Stomach smooth muscle (tissue), 2 donors: ENCODE data around the gene ENTPD7.
A peak's percentile ranks its signal among the peaks of the same experiment; 100 is the strongest.
"Not testable (repeated sequence)": the region's sequence is repeated elsewhere in the genome, so short reads cannot be mapped to it uniquely, and the experiment has no call there.

Source experiments
- H3K27ac ChIP-seq: one replicate; pipeline ENCODE4 v1.7.0; 2013; ENCODE audit warnings: mild to moderate bottlenecking, low read length, inconsistent platforms
- H3K27me3 ChIP-seq, 2 donors: one replicate each; pipeline ENCODE4 v1.7.0; 2013; ENCODE audit warnings: low read length in 2 of 2; ENCODE audit not compliant: insufficient read depth in 2 of 2, control insufficient read depth in 1 of 2
- H3K36me3 ChIP-seq, 2 donors: one replicate each; pipeline ENCODE4 v1.7.0; 2013; ENCODE audit warnings: low read length in 2 of 2; ENCODE audit not compliant: control insufficient read depth in 2 of 2, insufficient read depth in 2 of 2
- H3K4me1 ChIP-seq: one replicate; pipeline ENCODE4 v1.7.0; 2013; ENCODE audit warnings: low read length; ENCODE audit not compliant: control insufficient read depth, insufficient read depth
- H3K4me3 ChIP-seq, 2 donors: one replicate each; pipeline ENCODE4 v1.7.0; 2013; ENCODE audit warnings: low read length in 2 of 2
- H3K9ac ChIP-seq, 2 donors: one replicate each; pipeline ENCODE4 v1.7.0; 2013; ENCODE audit warnings: low read length in 2 of 2, mild to moderate bottlenecking in 1 of 2
- H3K9me3 ChIP-seq, 2 donors: one replicate each; pipeline ENCODE4 v1.7.0; 2013; ENCODE audit warnings: low read length in 2 of 2; ENCODE audit not compliant: control insufficient read depth in 2 of 2
- donor health status: healthy.
- donor health status: Pancreatic carcinoma.

ENTPD7 gene

DNA sequence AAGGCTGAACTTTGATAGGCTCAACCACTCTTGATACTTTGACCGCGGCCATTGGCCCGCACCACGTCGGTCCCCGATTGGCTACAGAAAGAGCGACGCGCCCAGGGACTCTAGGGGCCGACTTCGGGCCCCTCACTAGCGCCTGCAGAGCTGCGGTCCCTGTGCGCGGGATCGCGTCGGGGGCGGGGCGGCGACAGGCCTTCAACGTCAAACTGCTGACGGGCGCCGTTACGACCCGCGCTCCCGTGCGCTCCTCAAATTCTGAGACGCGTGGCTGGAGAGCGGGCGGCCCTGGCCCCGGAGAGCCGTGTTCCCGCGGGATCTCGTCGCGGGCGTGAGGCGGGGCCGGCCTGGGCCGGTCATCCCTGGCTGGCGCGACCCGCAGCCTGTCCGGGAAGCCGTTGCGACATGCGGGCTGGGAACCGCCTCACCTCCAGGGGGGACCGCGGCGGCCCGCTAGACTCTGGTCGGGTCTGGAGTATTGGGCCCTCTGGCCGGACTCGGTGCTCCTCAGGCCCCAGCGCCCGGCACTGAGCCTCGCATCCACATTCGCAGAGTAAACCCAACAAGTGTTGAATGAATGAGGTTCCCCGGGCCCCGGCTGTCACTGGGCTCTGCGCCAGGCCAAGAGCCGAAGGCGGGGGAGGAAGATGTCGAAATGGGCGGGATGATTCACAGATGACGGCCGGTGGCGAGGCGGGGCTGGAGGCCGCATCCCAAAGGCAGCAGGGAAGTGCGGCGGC, 38.4 kb upstream of the ENTPD7 start:
- peak overlapping the region; percentile 98 for H3K27ac ChIP-seq
- no peaks in the 10 kb centered on the region for H3K27me3 ChIP-seq
- H3K9ac ChIP-seq, result peak overlapping the region; percentile 85 to 94
- H3K9me3 ChIP-seq, result no peaks in the 10 kb centered on the region
- H3K4me3 ChIP-seq, result peak overlapping the region; percentile 71 to 97
- H3K4me1 ChIP-seq, result peaks cover 7% of the 10 kb centered on the region
- no peaks in the 10 kb centered on the region for H3K36me3 ChIP-seq

DNA sequence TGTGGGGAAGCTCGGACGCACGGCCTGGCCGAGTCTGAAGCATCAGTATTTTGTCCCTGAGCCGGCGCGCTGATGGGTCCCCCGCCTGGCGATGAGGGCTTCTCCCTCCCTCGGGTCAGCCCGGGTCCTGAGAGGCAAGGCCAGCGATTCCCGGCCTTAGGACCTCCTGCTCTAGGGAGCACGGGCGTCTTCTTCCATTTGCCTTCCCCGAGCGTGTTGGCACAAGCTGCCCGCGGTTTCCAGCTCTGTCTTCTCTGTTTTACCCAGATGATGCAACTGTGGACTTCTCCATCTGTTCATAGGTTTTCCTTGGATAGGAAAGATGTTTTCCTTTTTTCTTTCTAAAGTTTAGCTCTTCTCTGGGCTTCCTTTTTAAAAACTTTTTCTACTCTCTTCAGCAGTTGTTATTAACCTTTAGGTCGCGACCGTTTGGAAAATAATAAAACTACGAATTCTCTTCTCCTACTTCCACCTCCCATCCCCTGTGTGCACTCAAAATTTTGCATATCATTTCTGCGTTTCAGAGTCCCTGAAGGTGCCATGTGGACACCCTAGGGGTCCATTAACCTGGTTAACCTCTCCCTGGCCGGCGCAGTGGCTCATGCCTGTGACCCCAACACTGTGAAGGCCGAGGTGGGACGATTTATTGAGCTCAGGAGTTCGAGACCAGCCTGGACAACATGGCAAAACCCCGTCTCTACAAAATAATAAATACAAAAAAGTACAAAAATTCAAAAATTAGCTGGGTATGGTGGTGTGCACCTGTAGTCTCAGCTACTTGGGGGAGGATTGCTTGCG, 37.7 kb upstream of the ENTPD7 start:
- H3K36me3 ChIP-seq, result no peaks in the 10 kb centered on the region
- H3K27me3 ChIP-seq, result no peaks in the 10 kb centered on the region
- H3K4me3 ChIP-seq, result peak overlapping the region; percentile 71 to 97
- peak overlapping the region; percentile 98 for H3K27ac ChIP-seq
- H3K9ac ChIP-seq, result peak overlapping the region; percentile 85 to 94
- H3K4me1 ChIP-seq, result peaks cover 7% of the 10 kb centered on the region
- no peaks in the 10 kb centered on the region for H3K9me3 ChIP-seq

DNA sequence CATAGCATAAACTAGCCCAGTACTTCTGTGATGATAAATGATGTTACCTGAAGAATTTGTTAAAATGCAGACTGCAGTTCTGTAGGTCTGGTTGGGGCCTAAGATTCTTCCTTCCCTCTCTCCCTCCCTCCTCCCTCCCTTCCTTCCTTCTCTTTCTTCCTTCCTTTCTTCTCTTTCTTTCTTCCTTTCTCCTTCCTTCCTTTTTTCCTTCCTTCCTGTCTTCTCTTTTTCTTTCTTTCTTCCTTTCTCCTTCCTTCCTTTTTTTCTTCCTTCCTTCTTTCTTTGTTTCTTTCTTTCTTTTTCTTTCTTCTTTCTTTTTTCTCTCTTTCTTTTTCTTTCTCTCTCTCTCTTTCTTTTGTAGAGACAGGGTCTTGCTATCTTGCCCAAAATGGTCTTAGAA, 35.4 kb upstream of the ENTPD7 start:
- H3K9ac ChIP-seq, result no peak overlapping the region
- no peak overlapping the region for H3K4me3 ChIP-seq
- H3K36me3 ChIP-seq, result no peaks in the 10 kb centered on the region
- peaks cover 7% of the 10 kb centered on the region for H3K4me1 ChIP-seq
- H3K9me3 ChIP-seq, result no peaks in the 10 kb centered on the region
- no peaks in the 10 kb centered on the region for H3K27me3 ChIP-seq
- H3K27ac ChIP-seq, result no peak overlapping the region

DNA sequence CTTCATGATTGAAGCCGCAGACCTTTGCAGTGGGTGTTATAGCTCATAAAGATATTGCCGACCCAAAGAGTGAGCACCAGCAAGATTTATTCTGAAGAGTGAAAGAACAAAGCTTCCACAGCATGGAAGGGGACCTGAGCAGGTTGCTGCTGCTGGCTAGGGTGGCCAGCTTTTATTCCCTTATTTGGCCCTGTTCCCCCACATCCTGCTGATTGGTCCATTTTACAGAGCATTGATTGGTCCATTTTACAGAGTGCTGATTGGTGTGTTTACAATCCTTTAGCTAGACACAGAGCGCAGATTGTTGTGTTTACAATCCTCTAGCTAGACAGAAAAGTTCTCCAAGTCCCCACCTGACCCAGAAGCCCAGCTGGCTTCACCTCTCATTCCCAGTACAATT, 34.2 kb upstream of the ENTPD7 start:
- not testable (repeated sequence) for H3K36me3 ChIP-seq, H3K4me3 ChIP-seq, H3K9ac ChIP-seq, H3K27ac ChIP-seq, H3K9me3 ChIP-seq, H3K27me3 ChIP-seq, H3K4me1 ChIP-seq

DNA sequence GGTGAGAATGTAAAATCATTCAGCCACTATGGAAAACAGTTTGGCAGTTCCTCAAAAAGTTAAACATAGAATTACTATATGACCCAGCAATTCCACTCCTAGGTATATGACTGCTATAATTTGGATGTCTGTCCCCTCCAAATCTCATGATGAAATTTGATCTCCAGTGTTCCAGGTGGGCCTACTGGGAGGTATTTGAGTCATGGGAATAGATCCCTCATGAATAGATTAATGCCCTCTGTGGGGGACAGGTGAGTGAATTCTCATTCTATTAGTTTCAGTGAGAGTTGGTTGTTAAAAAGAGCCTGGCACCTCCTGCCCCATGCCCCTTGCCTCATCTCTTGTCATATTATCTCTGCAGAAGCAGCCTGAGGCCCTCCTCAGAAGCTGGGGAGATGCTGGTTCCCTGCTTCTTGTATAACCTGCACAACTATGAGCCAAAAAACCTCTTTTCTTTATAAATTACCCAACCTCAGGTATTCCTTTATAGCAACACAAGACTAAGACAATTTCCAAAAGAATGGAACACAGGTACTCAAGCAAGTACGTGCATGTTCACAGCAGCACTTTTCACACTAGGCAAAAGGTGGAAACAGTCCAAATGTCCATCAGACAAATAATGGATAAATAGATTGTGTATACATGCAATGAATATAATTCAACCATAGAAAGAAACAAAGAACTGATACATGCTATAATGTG, 30.2 kb upstream of the ENTPD7 start:
- Histone ChIP-seq H3K27me3 (peaks cover 0 to 3% of the 10 kb centered on the region in 2 donors), H3K9me3 (no peaks in the 10 kb centered on the region), H3K9ac (no peak overlapping the region), H3K4me1 (no peaks in the 10 kb centered on the region), H3K27ac (no peak overlapping the region), H3K36me3 (no peaks in the 10 kb centered on the region), H3K4me3 (no peak overlapping the region)

- Histone ChIP-seq H3K9ac (no peak overlapping the region), H3K4me1 (no peaks in the 10 kb centered on the region), H3K27ac (no peak overlapping the region), H3K4me3 (no peak overlapping the region), H3K9me3 (no peaks in the 10 kb centered on the region), H3K27me3 (peaks cover 0 to 3% of the 10 kb centered on the region in 2 donors), H3K36me3 (no peaks in the 10 kb centered on the region)
Measured at GRCh38 chr10:99629625-99629978, 29.7 kb upstream of the ENTPD7 start.

GRCh38 chr10:99630433-99630832, 28.9 kb upstream of the ENTPD7 start:
- no peaks in the 10 kb centered on the region for H3K36me3 ChIP-seq
- H3K4me1 ChIP-seq, result no peaks in the 10 kb centered on the region
- peaks cover 0 to 3% of the 10 kb centered on the region in 2 donors for H3K27me3 ChIP-seq
- no peak overlapping the region for H3K27ac ChIP-seq
- no peak overlapping the region for H3K4me3 ChIP-seq
- H3K9me3 ChIP-seq, result no peaks in the 10 kb centered on the region
- no peak overlapping the region for H3K9ac ChIP-seq

- Histone ChIP-seq H3K27me3 (peaks cover 0 to 3% of the 10 kb centered on the region in 2 donors), H3K9ac (no peak overlapping the region), H3K9me3 (no peaks in the 10 kb centered on the region), H3K4me3 (no peak overlapping the region), H3K4me1 (no peaks in the 10 kb centered on the region), H3K27ac (no peak overlapping the region), H3K36me3 (no peaks in the 10 kb centered on the region)
Measured at GRCh38 chr10:99630991-99631390, 28.3 kb upstream of the ENTPD7 start.

DNA sequence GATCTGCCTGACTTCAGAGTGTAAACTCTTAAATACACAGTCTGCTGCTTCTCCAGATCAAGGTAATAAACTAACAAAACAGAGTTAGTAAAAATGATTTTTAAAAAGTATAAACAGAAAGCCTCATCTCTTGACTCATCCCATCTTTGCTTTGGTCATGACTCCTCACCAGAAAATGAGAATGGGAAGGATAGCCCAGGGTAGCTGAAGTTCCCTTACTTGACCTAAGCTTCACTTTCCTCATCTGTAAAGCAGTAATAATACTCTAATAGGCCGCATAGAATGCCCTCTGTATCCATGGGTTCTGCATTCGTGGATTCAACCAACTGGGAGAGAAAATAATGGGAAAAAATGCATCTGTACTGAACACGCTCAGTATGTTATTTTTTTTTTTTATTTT, 27.8 kb upstream of the ENTPD7 start:
- H3K27me3 ChIP-seq, result peaks cover 0 to 3% of the 10 kb centered on the region in 2 donors
- H3K4me1 ChIP-seq, result no peaks in the 10 kb centered on the region

GRCh38 chr10:99633832-99634231, 25.5 kb upstream of the ENTPD7 start:
- Histone ChIP-seq H3K9ac (no peak overlapping the region), H3K36me3 (no peaks in the 10 kb centered on the region), H3K4me3 (no peak overlapping the region), H3K27ac (no peak overlapping the region), H3K9me3 (no peaks in the 10 kb centered on the region), H3K4me1 (no peaks in the 10 kb centered on the region), H3K27me3 (peaks cover 0 to 3% of the 10 kb centered on the region in 2 donors)

More for the DNA sequence above, 27.8 kb upstream of the ENTPD7 start:
- no peaks in the 10 kb centered on the region for H3K36me3 ChIP-seq
- H3K27ac ChIP-seq, result no peak overlapping the region
- no peak overlapping the region for H3K9ac ChIP-seq
- H3K4me3 ChIP-seq, result no peak overlapping the region
- H3K9me3 ChIP-seq, result no peaks in the 10 kb centered on the region
